A549 (cell line): Measurements from ENCODE around the gene VAMP7. TPM values are rescaled to one million over a fixed set of nuclear protein-coding genes. Genes with fewer than 3 reads are reported as not detected.

Experiments
- ATAC-seq, 2 experiments: fragments of 200-7000 bp in 1 of 2; fragments of >200 bp in 1 of 2; cut with Nextera tagmentation in 1 of 2; cut with Tn5 transposase in 1 of 2; 3 replicates each; pipeline versions ENCODE4 v1.8.0 to v1.9.1; 2018 to 2020; ENCODE audit warnings: mild to moderate bottlenecking in 1 of 2, moderate library complexity in 1 of 2
- CTCF ChIA-PET: fragments of 300-600 bp; sonication (Branson Sonifier 250); formaldehyde crosslinking; extraction: SDS; loops from one replicate; lab custom pipeline; 2021; ENCODE audit warnings: antibody characterized with exemption, inconsistent platforms; lab: Yijun Ruan, JAX
- POLR2A ChIA-PET: fragments of 350-600 bp; formaldehyde crosslinking; extraction: SDS; loops from one replicate; lab custom pipeline; 2021; ENCODE audit warnings: antibody characterized with exemption, inconsistent platforms; lab: Yijun Ruan, JAX
- DNase-seq, 2 experiments: peaks; one replicate each; pipeline versions ENCODE4 v3.0.0 to v3.0.0-alpha.2; 2011 to 2016; ENCODE audit warnings: low read depth in 1 of 2, low spot score in 1 of 2
- FAIRE-seq: peaks from 2 replicates; lab custom pipeline; 2011; peaks lifted over from hg19 to GRCh38; lab: Jason Lieb, UNC
- H3K27ac ChIP-seq, 2 experiments: fragments of >200 bp; sonication (Bioruptor Twin); formaldehyde crosslinking; 3 replicates each; pipeline ENCODE4 v1.5.1; 2016 to 2017
- H3K4me1 ChIP-seq: fragments of >200 bp; sonication (Bioruptor Twin); formaldehyde crosslinking; 3 replicates; pipeline ENCODE4 v1.6.1; 2016
- H3K4me2 ChIP-seq: fragments of >200 bp; sonication (Bioruptor Twin); formaldehyde crosslinking; 3 replicates; pipeline ENCODE4 v1.6.1; 2016
- H3K4me3 ChIP-seq: fragments of >200 bp; sonication (Bioruptor Twin); formaldehyde crosslinking; 3 replicates; pipeline ENCODE4 v1.5.1; 2016
- H3K9me3 ChIP-seq: fragments of >200 bp; sonication (Bioruptor Twin); formaldehyde crosslinking; 3 replicates; pipeline ENCODE4 v1.6.1; 2016
- ATOH8 ChIP-seq: fragments of 250-450 bp; sonication (Bioruptor Pico); IDR thresholded peaks from 2 replicates; pipeline ENCODE4 v1.5.0; 2020; ENCODE audit warnings: low read depth, mild to moderate bottlenecking, moderate library complexity
- BHLHE40 ChIP-seq: IDR thresholded peaks from 2 replicates; pipeline ENCODE4 v1.6.1; 2012; ENCODE audit warnings: low read depth, low read length, inconsistent platforms
- CBX2 ChIP-seq: fragments of 200-600 bp; sonication (generic); IDR thresholded peaks from 2 replicates; pipeline ENCODE4 v1.6.1; 2016; ENCODE audit warnings: low read depth, mild to moderate bottlenecking, borderline replicate concordance
- ELK1 ChIP-seq: fragments of 150-350 bp; IDR thresholded peaks from 2 replicates; pipeline ENCODE4 v1.6.1; 2014; ENCODE audit warnings: low read depth, mild to moderate bottlenecking, low read length
- EP300 ChIP-seq, 2 experiments: fragments of >200 bp; sonication (Bioruptor Twin); formaldehyde crosslinking; IDR thresholded peaks; 2 replicates in 1 of 2; 3 replicates in 1 of 2; pipeline ENCODE4 v1.6.1; 2016 to 2017
- HDAC2 ChIP-seq: fragments of 200-600 bp; sonication (generic); IDR thresholded peaks from 2 replicates; pipeline ENCODE4 v1.6.1; 2016
- HES2 ChIP-seq: fragments of >200 bp; sonication (Bioruptor Twin); formaldehyde crosslinking; IDR thresholded peaks from 2 replicates; pipeline ENCODE4 v1.6.1; 2016
- HOXB5 ChIP-seq: fragments of 250-450 bp; sonication (Bioruptor Pico); IDR thresholded peaks from 2 replicates; pipeline ENCODE4 v1.5.0; 2020; ENCODE audit warnings: mild to moderate bottlenecking, moderate library complexity
- JUN ChIP-seq, 2 experiments: fragments of >200 bp; sonication (Bioruptor Twin); formaldehyde crosslinking; IDR thresholded peaks; 2 replicates in 1 of 2; 3 replicates in 1 of 2; pipeline ENCODE4 v1.6.1; 2016 to 2017
- JUNB ChIP-seq: fragments of >200 bp; sonication (Bioruptor Twin); formaldehyde crosslinking; IDR thresholded peaks from 2 replicates; pipeline ENCODE4 v1.6.1; 2016
- MYC ChIP-seq: IDR thresholded peaks from 2 replicates; pipeline ENCODE4 v1.6.1; 2012; ENCODE audit warnings: mild to moderate bottlenecking, inconsistent platforms, low read length, improper control_type of control experiment, borderline replicate concordance
- POLR2AphosphoS2 ChIP-seq: conservative IDR thresholded peaks from 2 replicates; pipeline ENCODE4 v1.6.1; 2012; ENCODE audit warnings: low read length, improper control_type of control experiment, inconsistent platforms
- RAD21 ChIP-seq, 2 experiments: fragments of >200 bp in 1 of 2; sonication (Bioruptor Twin) in 1 of 2; formaldehyde crosslinking in 1 of 2; IDR thresholded peaks in 1 of 2; conservative IDR thresholded peaks in 1 of 2; 2 replicates in 1 of 2; 3 replicates in 1 of 2; pipeline ENCODE4 v1.6.1; 2012 to 2018; ENCODE audit warnings: inconsistent platforms in 1 of 2
- RNF2 ChIP-seq: fragments of 200-600 bp; sonication (generic); IDR thresholded peaks from 2 replicates; pipeline ENCODE4 v1.6.1; 2016; ENCODE audit warnings: low read depth, mild to moderate bottlenecking, antibody characterized with exemption, moderate library complexity, borderline replicate concordance
- SMC3 ChIP-seq: fragments of >200 bp; sonication (Bioruptor Twin); formaldehyde crosslinking; IDR thresholded peaks from 3 replicates; pipeline ENCODE4 v1.6.1; 2018; ENCODE audit warnings: inconsistent platforms
- TFCP2L1 ChIP-seq: fragments of 250-450 bp; sonication (Bioruptor Pico); IDR thresholded peaks from 2 replicates; pipeline ENCODE4 v1.5.0; 2021; ENCODE audit warnings: mild to moderate bottlenecking
- ZC3H11A ChIP-seq: fragments of 450-650 bp; IDR thresholded peaks from 2 replicates; pipeline ENCODE4 v1.6.1; 2014; ENCODE audit warnings: antibody characterized with exemption, mild to moderate bottlenecking
- ZNF302 ChIP-seq: fragments of 250-450 bp; sonication (Bioruptor Pico); IDR thresholded peaks from 2 replicates; pipeline ENCODE4 v1.9.0; 2021; ENCODE audit warnings: inconsistent platforms, mild to moderate bottlenecking, moderate library complexity
- ZSCAN20 ChIP-seq: fragments of 250-450 bp; sonication (Bioruptor Pico); IDR thresholded peaks from 2 replicates; pipeline ENCODE4 v1.8.0; 2022; ENCODE audit warnings: mild to moderate bottlenecking, moderate library complexity
- WGBS: methylation state at CpG from one replicate; pipeline ENCODE4 v1.1.6; 2017; ENCODE audit errors: missing lambda C conversion rate; 5-methylcytosine and 5-hydroxymethylcytosine counted together
- polyA plus RNA-seq, 4 experiments: library from polyadenylated mRNA; depleted of rRNA in 3 of 4; stranded (reverse); fragments of >200 nt; fragmentation: RNase III in 1 of 4; extraction: RNeasy Plus Mini Kit Qiagen cat#74134 plus additional on column Dnase treatment in 1 of 4; gene quantifications; 2 replicates in 3 of 4; 3 replicates in 1 of 4; pipeline ENCODE4 v1.2.3, GENCODE V29; 2011 to 2017
- TF ChIP-seq, protein P1 (sequence below): IDR thresholded peaks from 2 replicates; pipeline ENCODE4 v1.6.1; 2012

VAMP7 gene
- polyA plus RNA-seq, 2 of the 4 experiments (the other 2 are of a cell fraction), result 35.4 to 53.7 TPM

DNA sequence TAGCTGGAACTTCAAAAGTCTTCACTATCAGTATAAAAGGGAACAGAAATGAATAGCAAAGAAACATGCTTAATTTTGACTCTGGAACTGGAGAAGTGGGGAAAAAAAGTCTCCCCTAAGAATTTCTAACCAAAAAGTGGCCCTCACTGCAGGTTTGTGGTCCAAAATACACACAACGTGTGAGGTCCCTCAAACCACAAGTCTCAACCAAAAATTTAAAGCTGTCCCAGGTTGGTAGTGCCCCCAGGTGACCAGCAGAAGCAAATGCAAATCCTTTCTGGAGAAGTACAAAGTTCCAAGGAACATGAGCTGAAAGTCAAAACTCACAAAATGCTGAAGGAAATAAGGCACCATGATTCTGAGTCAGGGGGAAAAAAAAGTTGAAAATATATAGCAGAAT, 23.6 kb upstream of the VAMP7 start (continued):
- TF ChIP-seq POLR2AphosphoS2 (no peak), ZC3H11A (no peak), RAD21 (conservative IDR thresholded peaks at IDR 0.05 in 1 of 2, IDR thresholded peaks at IDR 0.05 in 1 of 2) (peak; percentile 42 to 53; a peak in 4 of 5 replicates)
- TF ChIP-seq, protein P1, sequence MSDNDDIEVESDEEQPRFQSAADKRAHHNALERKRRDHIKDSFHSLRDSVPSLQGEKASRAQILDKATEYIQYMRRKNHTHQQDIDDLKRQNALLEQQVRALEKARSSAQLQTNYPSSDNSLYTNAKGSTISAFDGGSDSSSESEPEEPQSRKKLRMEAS, result no peak

DNA sequence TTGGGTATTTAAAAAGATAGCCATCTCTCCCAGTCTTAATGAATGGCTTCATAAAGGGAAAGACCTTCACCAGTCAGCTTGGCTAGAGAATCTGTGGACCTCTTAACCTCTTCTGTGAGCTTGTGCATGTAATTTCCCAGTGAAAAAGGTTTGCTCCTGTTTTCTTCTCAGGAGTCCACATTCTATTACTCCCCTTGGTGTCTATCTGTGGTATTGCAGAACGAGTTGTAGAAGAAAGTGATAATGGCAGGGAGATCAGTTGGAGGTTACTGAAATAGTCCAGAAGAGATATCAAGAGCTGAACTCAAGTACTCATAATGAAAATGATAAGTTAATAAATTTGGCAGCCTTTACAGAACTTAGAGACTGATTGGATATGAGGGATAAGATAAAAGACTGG, 16.5 kb upstream of the VAMP7 start:
- POLR2A ChIA-PET, result no interaction called here
- peak in 1 of 2 experiments; percentile 65; a peak in 2 of 6 replicates for ATAC-seq
- no peak overlapping the region for H3K4me2 ChIP-seq
- no peaks in the 10 kb centered on the region for H3K4me1 ChIP-seq
- H3K9me3 ChIP-seq, result peaks cover 15% of the 10 kb centered on the region; the same call in 2 of the 3 replicates
- H3K4me3 ChIP-seq, result no peak overlapping the region
- H3K27ac ChIP-seq, result no peak overlapping the region
- CTCF ChIA-PET, result no interaction called here
- peak; percentile 87 for FAIRE-seq
- peak in 1 of 2 experiments; percentile 25 for DNase-seq
- TF ChIP-seq MYC (no peak), RAD21 (conservative IDR thresholded peaks at IDR 0.05 in 1 of 2, IDR thresholded peaks at IDR 0.05 in 1 of 2) (no peak), SMC3 (no peak), RNF2 (no peak), TFCP2L1 (no peak), ELK1 (no peak), HOXB5 (CRISPR knock-in tag) (no peak), HES2 (no peak), JUN (IDR thresholded peaks at IDR 0.05) (no peak)
- 3% methylated on average over 1 of the region's 1 CpG for WGBS

GRCh38 chrX:155865193-155865592, 16.0 kb upstream of the VAMP7 start:
- POLR2A ChIA-PET, result no interaction called here
- no peak for DNase-seq
- WGBS, result 29% methylated on average over 11 of the region's 18 CpGs

More at GRCh38 chrX:155865193-155865592, 16.0 kb upstream of the VAMP7 start:
- peaks cover 15% of the 10 kb centered on the region; the same call in 2 of the 3 replicates for H3K9me3 ChIP-seq
- H3K27ac ChIP-seq, result no peak overlapping the region
- TF ChIP-seq CBX2, result no peak
- TF ChIP-seq HOXB5 (CRISPR knock-in tag), result no peak
- no peak for TF ChIP-seq TFCP2L1
- no peak for TF ChIP-seq BHLHE40
- no peak for TF ChIP-seq ZNF302 (CRISPR knock-in tag)
- TF ChIP-seq ATOH8 (CRISPR knock-in tag), result no peak
- TF ChIP-seq EP300 (IDR thresholded peaks at IDR 0.05), result no peak
- TF ChIP-seq JUNB, result no peak
- TF ChIP-seq ZSCAN20 (CRISPR knock-in tag), result no peak
- TF ChIP-seq HDAC2, result no peak
- no peak for TF ChIP-seq ELK1
- ATAC-seq, result no peak
- H3K4me1 ChIP-seq, result no peaks in the 10 kb centered on the region
- no peak overlapping the region for H3K4me3 ChIP-seq
- CTCF ChIA-PET, result no interaction called here
- no peak overlapping the region for H3K4me2 ChIP-seq
- FAIRE-seq, result no peak
